OCI-LY1 (cell line): Measurements from ENCODE around the gene PEG3.

Experiments used
- H2AFZ ChIP-seq: fragments of 200-600 bp; sonication (generic), shearing (Covaris generic); 2 replicates; pipeline ENCODE4 v1.6.0; 2014; ENCODE audit warnings: antibody characterized with exemption, mild to moderate bottlenecking, low read length
- H3F3A ChIP-seq: fragments of 200-600 bp; sonication (generic), shearing (Covaris generic); 2 replicates; pipeline ENCODE4 v1.6.0; 2014; ENCODE audit warnings: mild to moderate bottlenecking, antibody characterized with exemption, low read length, moderate library complexity; ENCODE audit not compliant: insufficient read depth
- H3K27ac ChIP-seq: fragments of 200-600 bp; sonication (generic); 2 replicates; pipeline ENCODE4 v1.5.1; 2014; ENCODE audit warnings: low read length, mixed run types, mild to moderate bottlenecking, low read depth; ENCODE audit not compliant: poor library complexity, severe bottlenecking
- H3K27me3 ChIP-seq: fragments of 200-600 bp; sonication (generic); 2 replicates; pipeline ENCODE4 v1.6.0; 2014; ENCODE audit warnings: antibody characterized with exemption, mild to moderate bottlenecking, low read length, moderate library complexity; ENCODE audit not compliant: insufficient read depth
- H3K36me3 ChIP-seq: fragments of 200-600 bp; sonication (generic); 2 replicates; pipeline ENCODE4 v1.6.1; 2014; ENCODE audit warnings: mild to moderate bottlenecking, antibody characterized with exemption, low read length, moderate library complexity, mixed read lengths; ENCODE audit not compliant: insufficient read depth
- H3K4me1 ChIP-seq: fragments of 200-600 bp; sonication (generic); 2 replicates; pipeline ENCODE4 v1.5.1; 2014; ENCODE audit warnings: mild to moderate bottlenecking, low read length, moderate library complexity; ENCODE audit not compliant: insufficient read depth, severe bottlenecking
- H3K4me2 ChIP-seq: fragments of 200-600 bp; sonication (generic), shearing (Covaris generic); 2 replicates; pipeline ENCODE4 v1.6.1; 2014; ENCODE audit warnings: low read length
- H3K4me3 ChIP-seq: fragments of 200-600 bp; sonication (generic); 2 replicates; pipeline ENCODE4 v1.5.1; 2014; ENCODE audit warnings: low read length, low read depth, mild to moderate bottlenecking, mixed read lengths; ENCODE audit not compliant: poor library complexity, severe bottlenecking
- H3K79me2 ChIP-seq: fragments of 200-600 bp; shearing (Covaris generic); 2 replicates; pipeline ENCODE4 v1.6.1; 2016; ENCODE audit warnings: mixed run types, low read length, mixed read lengths; ENCODE audit not compliant: insufficient read depth
- H3K9ac ChIP-seq: fragments of 200-600 bp; sonication (generic), shearing (Covaris generic); 2 replicates; pipeline ENCODE4 v1.6.1; 2014; ENCODE audit warnings: mild to moderate bottlenecking, low read length, mixed read lengths
- H3K9me2 ChIP-seq: fragments of 200-600 bp; sonication (generic), shearing (Covaris generic); 2 replicates; pipeline ENCODE4 v1.6.1; 2014; ENCODE audit warnings: low read depth, mild to moderate bottlenecking, low read length, mixed read lengths
- H3K9me3 ChIP-seq: fragments of 200-600 bp; shearing (Covaris generic); 2 replicates; pipeline ENCODE4 v1.6.1; 2014; ENCODE audit warnings: low read length, mixed read lengths
- H4K20me1 ChIP-seq: fragments of 200-600 bp; sonication (generic), shearing (Covaris generic); 2 replicates; pipeline ENCODE4 v1.6.0; 2016; ENCODE audit warnings: mild to moderate bottlenecking, low read length; ENCODE audit not compliant: insufficient read depth
- CTCF ChIP-seq: fragments of 200-600 bp; sonication (generic), shearing (Covaris generic); IDR thresholded peaks from 2 replicates; pipeline ENCODE4 v1.5.1; 2017; ENCODE audit warnings: mild to moderate bottlenecking, antibody characterized with exemption, low read length, moderate library complexity, mixed read lengths
- EZH2 ChIP-seq: fragments of 200-600 bp; sonication (generic), shearing (Covaris generic); IDR thresholded peaks from 2 replicates; pipeline ENCODE4 v1.8.0; 2017; ENCODE audit warnings: borderline replicate concordance, mixed run types, mild to moderate bottlenecking, antibody characterized with exemption, low read length, moderate library complexity, mixed read lengths

PEG3 gene

GRCh38 chr19:56823956-56824355, 16.6 kb downstream of the PEG3 start:
- no peak overlapping the region for H2AFZ ChIP-seq
- H3K36me3 ChIP-seq = no peaks in the 10 kb centered on the region
- no peaks in the 10 kb centered on the region; the same call in 1 of the 2 replicates for H3K27me3 ChIP-seq
- no peak overlapping the region for H3K4me2 ChIP-seq
- H4K20me1 ChIP-seq = no peaks in the 10 kb centered on the region
- no peak overlapping the region for H3K9ac ChIP-seq
- H3K4me3 ChIP-seq = no peak overlapping the region
- no peaks in the 10 kb centered on the region for H3K9me2 ChIP-seq
- H3F3A ChIP-seq = no peaks in the 10 kb centered on the region
- no peaks in the 10 kb centered on the region for H3K4me1 ChIP-seq
- no peaks in the 10 kb centered on the region for H3K9me3 ChIP-seq
- H3K27ac ChIP-seq = no peak overlapping the region
- no peaks in the 10 kb centered on the region for H3K79me2 ChIP-seq
- TF ChIP-seq CTCF = no peak
- no peak for TF ChIP-seq EZH2

- H3K9me3 ChIP-seq = no peaks in the 10 kb centered on the region
- no peaks in the 10 kb centered on the region for H3K9me2 ChIP-seq
- no peak overlapping the region for H3K9ac ChIP-seq
- H3K79me2 ChIP-seq = no peaks in the 10 kb centered on the region
- H3K4me3 ChIP-seq = no peak overlapping the region
- H3K4me1 ChIP-seq = no peaks in the 10 kb centered on the region
- no peaks in the 10 kb centered on the region for H4K20me1 ChIP-seq
- TF ChIP-seq CTCF (no peak), EZH2 (no peak)
- no peak overlapping the region for H2AFZ ChIP-seq
- no peaks in the 10 kb centered on the region for H3F3A ChIP-seq
- no peaks in the 10 kb centered on the region for H3K36me3 ChIP-seq
- no peak overlapping the region for H3K27ac ChIP-seq
- H3K4me2 ChIP-seq = no peak overlapping the region
- H3K27me3 ChIP-seq = no peaks in the 10 kb centered on the region; the same call in 1 of the 2 replicates
Observed at GRCh38 chr19:56823417-56823816, 17.1 kb downstream of the PEG3 start.

- Histone ChIP-seq H3K27ac (no peak overlapping the region), H3K9me3 (no peaks in the 10 kb centered on the region), H3K36me3 (no peaks in the 10 kb centered on the region), H3K4me2 (no peak overlapping the region), H3K9ac (no peak overlapping the region), H3K9me2 (no peaks in the 10 kb centered on the region), H3K4me3 (no peak overlapping the region), H4K20me1 (no peaks in the 10 kb centered on the region), H2AFZ (no peak overlapping the region), H3F3A (no peaks in the 10 kb centered on the region), H3K27me3 (no peaks in the 10 kb centered on the region; the same call in 1 of the 2 replicates), H3K79me2 (no peaks in the 10 kb centered on the region), H3K4me1 (no peaks in the 10 kb centered on the region)
- no peak for TF ChIP-seq EZH2
- TF ChIP-seq CTCF = no peak
Observed at GRCh38 chr19:56822755-56823154, 17.8 kb downstream of the PEG3 start.
